ENCODE measurements around the gene NPC1L1. TPM values are rescaled to one million over a fixed set of nuclear protein-coding genes. Genes with fewer than 3 reads are reported as not detected.

Gene NPC1L1
- total and polyA plus RNA-seq, 2 of the 13 experiments (the other 11 are each of a cell fraction or from before 2014, with no cell fraction given) = 4.8 to 14.5 TPM

- TF ChIP-seq ZBTB10 (CRISPR knock-in tag; IDR thresholded peaks at IDR 0.05; ENCODE audit: borderline replicate concordance) = no peak
- 0 out of 2 replicates have a peak, but pooled peaks have one; percentile 45 for TF ChIP-seq ZNF33B (CRISPR knock-in tag; IDR thresholded peaks at IDR 0.05)
- no peak for TF ChIP-seq MYPOP (CRISPR knock-in tag; IDR thresholded peaks at IDR 0.05)
- no peak for TF ChIP-seq HNF4G (IDR thresholded peaks at IDR 0.05; ENCODE audit: borderline replicate concordance, low read depth, low read length)
- TF ChIP-seq HNF4G (CRISPR knock-in tag; IDR thresholded peaks at IDR 0.05; ENCODE audit: borderline replicate concordance, low read depth) = 0 out of 2 replicates have a peak, but pooled peaks have one; percentile 50
- no peak for TF ChIP-seq FOXO1 (CRISPR knock-in tag; IDR thresholded peaks at IDR 0.05)
- TF ChIP-seq USF2 (IDR thresholded peaks at IDR 0.05; ENCODE audit: low read depth, low read length) = no peak
- no peak for TF ChIP-seq USF2 (CRISPR knock-in tag; IDR thresholded peaks at IDR 0.05; ENCODE audit: borderline replicate concordance)
- TF ChIP-seq ZNF839 (CRISPR knock-in tag; IDR thresholded peaks at IDR 0.05; ENCODE audit: borderline replicate concordance) = peak; percentile 65; the same call in 1 of the 2 replicates
- no peak for TF ChIP-seq KLF6 (CRISPR knock-in tag; IDR thresholded peaks at IDR 0.05)
- TF ChIP-seq ETV5 (CRISPR knock-in tag; IDR thresholded peaks at IDR 0.05; ENCODE audit: borderline replicate concordance) = no peak; the same call in 1 of the 2 replicates
- TF ChIP-seq ZNF780A (CRISPR knock-in tag; IDR thresholded peaks at IDR 0.05) = 0 out of 2 replicates have a peak, but pooled peaks have one; percentile 60
- peak; percentile 59; the same call in 1 of the 2 replicates for TF ChIP-seq ZNF607 (CRISPR knock-in tag; IDR thresholded peaks at IDR 0.05; ENCODE audit: borderline replicate concordance)
- no peak for TF ChIP-seq ZNF235 (CRISPR knock-in tag; IDR thresholded peaks at IDR 0.05; ENCODE audit: borderline replicate concordance)
- TF ChIP-seq UBTF (CRISPR knock-in tag; IDR thresholded peaks at IDR 0.05) = no peak
- no peak for TF ChIP-seq ZFP36L2 (CRISPR knock-in tag; IDR thresholded peaks at IDR 0.05)
- TF ChIP-seq TMF1 (CRISPR knock-in tag; IDR thresholded peaks at IDR 0.05; ENCODE audit: low read depth) = no peak
- TF ChIP-seq REPIN1 (CRISPR knock-in tag; IDR thresholded peaks at IDR 0.05; ENCODE audit: borderline replicate concordance, low read depth) = no peak
- 0 out of 2 replicates have a peak, but pooled peaks have one; percentile 67 for TF ChIP-seq ZNF83 (CRISPR knock-in tag; IDR thresholded peaks at IDR 0.05; ENCODE audit: borderline replicate concordance)
- TF ChIP-seq NFE2L1 (CRISPR knock-in tag; IDR thresholded peaks at IDR 0.05; ENCODE audit: borderline replicate concordance) = peak; percentile 84; the same call in 1 of the 2 replicates
Measured at GRCh38 chr7:44580945-44581878, 40.1 kb upstream of the NPC1L1 start (continued).

Data from HepG2 (cell line).